GM21737 (cell line): ENCODE data around the gene GP9.
"Not testable (repeated sequence)": the region's sequence is repeated elsewhere in the genome, so short reads cannot be mapped to it uniquely, and the experiment has no call there.

Experiments used
- ATAC-seq: cut with Tn5 transposase; IDR thresholded peaks from one replicate; pipeline ENCODE4 v1.9.1; 2021; ENCODE audit warnings: mild to moderate bottlenecking, moderate library complexity; ENCODE audit not compliant: unreplicated experiment

The GP9 gene

DNA sequence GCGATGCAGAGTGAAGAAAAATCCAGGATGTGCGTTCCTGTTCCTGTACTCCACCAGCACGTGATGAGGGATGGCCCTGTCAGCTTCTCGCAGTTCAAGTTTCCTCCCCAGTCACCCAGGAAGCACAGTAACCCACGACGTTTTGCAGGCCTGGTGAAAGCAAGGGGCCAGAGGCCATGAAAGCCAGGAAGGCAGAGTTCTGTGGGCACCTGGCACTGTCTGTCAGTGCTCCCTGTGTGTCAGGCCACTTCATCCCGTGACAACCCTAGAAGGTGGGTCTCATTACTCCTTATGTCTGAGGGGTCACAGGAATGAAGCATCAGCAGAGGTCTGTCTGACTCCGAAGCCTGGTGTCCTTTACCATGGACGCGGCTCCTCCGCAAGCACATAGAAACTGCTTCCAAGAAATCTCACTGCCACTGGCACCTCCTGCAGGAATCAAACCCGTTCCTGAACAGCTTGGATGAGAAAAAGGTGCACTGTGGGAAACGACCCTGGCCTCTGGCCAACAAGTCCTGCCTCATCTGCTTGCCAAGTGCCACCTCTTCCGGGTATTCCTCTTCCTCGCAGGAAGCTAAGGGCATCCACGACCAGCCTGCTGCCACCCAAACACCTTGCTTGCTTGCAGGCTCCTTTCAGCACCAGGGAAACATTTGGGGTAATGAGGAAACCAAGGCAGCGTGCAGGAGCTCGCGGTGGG, 46.4 kb downstream of the GP9 start:
- no peak for ATAC-seq

DNA sequence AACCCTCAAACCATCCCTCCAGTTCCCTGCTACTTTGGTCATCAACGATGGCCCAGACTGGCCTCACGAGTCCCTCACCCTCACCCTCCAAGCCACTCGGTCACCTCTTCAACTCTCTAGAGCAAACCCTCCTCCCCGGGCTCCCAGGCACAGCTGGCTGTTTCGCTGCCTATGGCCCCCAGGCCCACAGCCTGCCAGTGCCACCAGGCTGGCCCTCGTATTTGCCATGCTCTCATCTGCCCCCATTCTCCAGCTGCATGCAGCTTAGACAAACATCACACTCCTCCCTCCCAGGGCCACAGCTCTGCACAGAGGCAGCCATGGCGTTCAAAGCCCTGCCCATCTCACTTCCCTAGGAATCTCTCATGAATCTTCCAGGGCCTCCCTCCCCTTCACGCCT, 47.2 kb downstream of the GP9 start:
- ATAC-seq = no peak

DNA sequence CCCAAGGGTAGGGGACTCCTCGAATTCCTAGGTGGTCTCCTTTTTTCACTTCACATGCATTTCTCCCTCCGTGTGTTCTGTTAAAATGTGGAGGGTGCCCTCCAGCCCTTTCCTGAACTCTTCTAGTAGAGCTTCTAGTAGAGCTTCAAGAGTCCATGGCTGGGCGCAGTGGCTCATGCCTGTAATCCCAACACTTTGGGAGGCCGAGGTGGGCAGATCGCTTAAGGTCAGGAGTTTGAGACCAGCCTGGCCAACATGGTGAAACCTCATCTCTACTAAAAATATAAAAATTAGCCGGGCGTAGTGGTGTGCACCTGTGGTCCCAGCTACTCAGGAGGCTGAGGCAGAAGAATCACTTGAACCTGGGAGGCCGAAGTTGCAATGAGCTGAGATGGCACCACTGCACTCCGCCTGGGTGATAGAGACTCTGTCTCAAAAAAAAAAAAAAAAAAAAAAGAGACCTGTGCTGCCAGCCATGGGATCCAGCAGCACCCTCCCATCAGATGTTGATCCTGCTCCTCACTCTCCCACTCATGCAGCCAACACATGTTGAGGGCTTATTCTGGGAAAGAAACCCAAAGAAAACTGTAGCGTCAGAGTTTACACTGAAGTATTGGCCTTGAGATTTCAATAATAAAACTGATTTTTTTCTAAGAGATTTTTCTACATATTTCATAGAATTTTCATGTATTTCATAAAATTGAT, 50.6 kb downstream of the GP9 start:
- ATAC-seq = not testable (repeated sequence)
